Superior temporal gyrus (tissue), 1 donor: ENCODE data around the gene ATP6V0E2.
"Not testable (repeated sequence)": the region's sequence is repeated elsewhere in the genome, so short reads cannot be mapped to it uniquely, and the experiment has no call there.

Experiments used
- DNase-seq: peaks from one replicate; pipeline ENCODE4 v3.0.0-alpha.2; 2016; ENCODE audit errors: extremely low spot score

Gene ATP6V0E2

GRCh38 chr7:149873074-149873969 lies at the start of gene ATP6V0E2:
ATP6V0E2 (plus strand) TSS chr7:149873969; CDS start chr7:149874066, 97 bp downstream.
- DNase-seq = peak; percentile 97

- no peak for DNase-seq
Observed at GRCh38 chr7:149824301-149824741, 49.4 kb upstream of the ATP6V0E2 start.

- DNase-seq = no peak
Observed at GRCh38 chr7:149824748-149825566, 48.8 kb upstream of the ATP6V0E2 start.

GRCh38 chr7:149825567-149826343 lies 48.0 kb upstream of the ATP6V0E2 start:
- no peak for DNase-seq

GRCh38 chr7:149826344-149827088 lies 47.3 kb upstream of the ATP6V0E2 start:
- no peak for DNase-seq

- DNase-seq = no peak
Observed at GRCh38 chr7:149827089-149827981, 46.4 kb upstream of the ATP6V0E2 start.

- DNase-seq = no peak
Observed at GRCh38 chr7:149828357-149829309, 45.1 kb upstream of the ATP6V0E2 start.

- not testable (repeated sequence) for DNase-seq
Observed at GRCh38 chr7:149830527-149830926, 43.2 kb upstream of the ATP6V0E2 start.

- no peak for DNase-seq
Observed at GRCh38 chr7:149830997-149831740, 42.6 kb upstream of the ATP6V0E2 start.

- DNase-seq = no peak
Observed at GRCh38 chr7:149831741-149832219, 42.0 kb upstream of the ATP6V0E2 start.

GRCh38 chr7:149832332-149833041 lies 41.3 kb upstream of the ATP6V0E2 start:
- no peak for DNase-seq

GRCh38 chr7:149833495-149834130 lies 40.2 kb upstream of the ATP6V0E2 start:
- no peak for DNase-seq

GRCh38 chr7:149834601-149835000 lies 39.2 kb upstream of the ATP6V0E2 start:
- DNase-seq = no peak

GRCh38 chr7:149836434-149836833 lies 37.3 kb upstream of the ATP6V0E2 start:
- DNase-seq = no peak

GRCh38 chr7:149837564-149838223 lies 36.1 kb upstream of the ATP6V0E2 start:
- DNase-seq = no peak
